BJ (cell line): ENCODE data around the gene BHMT2. TPM values are rescaled to one million over a fixed set of nuclear protein-coding genes. Genes with fewer than 3 reads are reported as not detected.
A peak's percentile ranks its signal among the peaks of the same experiment; 100 is the strongest.

ENCODE experiments used
- CTCF ChIA-PET: fragments of 350-600 bp; formaldehyde crosslinking; extraction: SDS; loops from one replicate; lab custom pipeline; 2021; ENCODE audit warnings: antibody characterized with exemption, inconsistent platforms; lab: Yijun Ruan, JAX
- POLR2A ChIA-PET: fragments of 300-600 bp; sonication (Branson Sonifier 250); formaldehyde crosslinking; extraction: SDS; loops from one replicate; lab custom pipeline; 2021; ENCODE audit warnings: antibody characterized with exemption; lab: Charles Lee
- DNase-seq: peaks from one replicate; pipeline ENCODE4 v3.0.0-alpha.2; 2011; ENCODE audit warnings: low read depth
- H3K27me3 ChIP-seq: 2 replicates; pipeline ENCODE4 v1.6.0; 2011; ENCODE audit warnings: low read length; ENCODE audit not compliant: control insufficient read depth, insufficient read depth
- H3K36me3 ChIP-seq: 2 replicates; pipeline ENCODE4 v1.5.1; 2011; ENCODE audit warnings: low read length; ENCODE audit not compliant: control insufficient read depth, insufficient read depth
- H3K4me3 ChIP-seq: 2 replicates; pipeline ENCODE4 v1.5.1; 2011; ENCODE audit warnings: low read depth, mild to moderate bottlenecking, control low read depth, low read length
- polyA plus RNA-seq: library from polyadenylated mRNA; depleted of rRNA; stranded (reverse); fragments of >200 nt; gene quantifications from 2 replicates; pipeline ENCODE4 v1.2.3, GENCODE V29; 2011
- TF ChIP-seq, protein P1 (sequence below): IDR thresholded peaks from 2 replicates; pipeline ENCODE4 v1.5.1; 2011; ENCODE audit warnings: low read depth, mild to moderate bottlenecking, control low read depth, inconsistent platforms, low read length, moderate library complexity; ENCODE audit not compliant: insufficient read depth

BHMT2 gene
- polyA plus RNA-seq, 1 experiment, result 11.5 TPM

DNA sequence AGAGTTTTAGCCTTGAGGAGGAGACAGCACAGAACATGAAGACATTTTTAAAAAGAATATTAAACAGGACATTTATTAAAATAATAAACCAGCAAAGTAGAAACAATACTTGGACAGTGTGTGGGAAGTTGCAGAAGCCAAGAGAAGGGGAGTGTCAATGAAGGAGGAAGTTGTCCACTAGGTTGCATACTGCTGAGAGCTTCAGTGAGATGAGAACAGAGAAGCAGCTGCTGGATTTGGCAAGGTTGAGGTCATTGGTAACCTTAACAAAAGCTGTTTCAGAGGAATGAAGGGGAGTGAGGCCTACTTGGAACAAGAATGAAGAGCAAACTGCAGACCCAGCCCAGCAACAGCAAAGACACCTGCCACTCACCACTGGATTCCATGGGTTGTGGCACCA lies 53.4 kb downstream of the BHMT2 start:
- no peaks in the 10 kb centered on the region for H3K36me3 ChIP-seq
- DNase-seq, result no peak
- POLR2A ChIA-PET, result no interaction called here
- TF ChIP-seq, protein P1, sequence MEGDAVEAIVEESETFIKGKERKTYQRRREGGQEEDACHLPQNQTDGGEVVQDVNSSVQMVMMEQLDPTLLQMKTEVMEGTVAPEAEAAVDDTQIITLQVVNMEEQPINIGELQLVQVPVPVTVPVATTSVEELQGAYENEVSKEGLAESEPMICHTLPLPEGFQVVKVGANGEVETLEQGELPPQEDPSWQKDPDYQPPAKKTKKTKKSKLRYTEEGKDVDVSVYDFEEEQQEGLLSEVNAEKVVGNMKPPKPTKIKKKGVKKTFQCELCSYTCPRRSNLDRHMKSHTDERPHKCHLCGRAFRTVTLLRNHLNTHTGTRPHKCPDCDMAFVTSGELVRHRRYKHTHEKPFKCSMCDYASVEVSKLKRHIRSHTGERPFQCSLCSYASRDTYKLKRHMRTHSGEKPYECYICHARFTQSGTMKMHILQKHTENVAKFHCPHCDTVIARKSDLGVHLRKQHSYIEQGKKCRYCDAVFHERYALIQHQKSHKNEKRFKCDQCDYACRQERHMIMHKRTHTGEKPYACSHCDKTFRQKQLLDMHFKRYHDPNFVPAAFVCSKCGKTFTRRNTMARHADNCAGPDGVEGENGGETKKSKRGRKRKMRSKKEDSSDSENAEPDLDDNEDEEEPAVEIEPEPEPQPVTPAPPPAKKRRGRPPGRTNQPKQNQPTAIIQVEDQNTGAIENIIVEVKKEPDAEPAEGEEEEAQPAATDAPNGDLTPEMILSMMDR, result no peak
- CTCF ChIA-PET, result interaction anchor here (2.5 kb wide), 1 partner anchor 98 kb away, joined by 12 read pairs; no protein-coding TSS in a partner anchor
- H3K4me3 ChIP-seq, result no peak overlapping the region
- H3K27me3 ChIP-seq, result no peaks in the 10 kb centered on the region

DNA sequence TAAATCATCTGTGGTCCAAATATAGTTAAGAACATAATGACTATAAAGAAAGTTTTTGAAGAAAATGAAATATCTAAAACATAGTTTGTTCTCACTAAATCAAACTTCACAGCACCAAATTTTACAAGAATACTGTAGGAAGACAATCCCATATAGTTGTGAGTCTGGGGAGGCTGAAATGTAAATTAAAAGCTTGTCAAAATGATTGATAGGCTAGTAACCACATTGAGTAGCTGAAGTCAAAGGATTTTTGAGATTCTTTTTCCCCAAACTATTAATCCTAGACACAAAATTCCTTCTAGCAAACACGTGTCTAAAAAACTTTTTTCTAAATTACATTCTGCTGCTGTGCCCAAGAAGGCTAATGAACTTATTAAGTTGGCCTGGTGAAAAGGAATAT lies 55.0 kb downstream of the BHMT2 start:
- no peaks in the 10 kb centered on the region for H3K27me3 ChIP-seq
- no peak overlapping the region for H3K4me3 ChIP-seq
- no peaks in the 10 kb centered on the region for H3K36me3 ChIP-seq
- ChIA-PET CTCF (interaction anchor here (12.3 kb wide), 1 partner anchor 100 kb away, joined by 439 read pairs; no protein-coding TSS in a partner anchor), POLR2A (no interaction called here)
- no peak for DNase-seq
- TF ChIP-seq, protein P1, result no peak

DNA sequence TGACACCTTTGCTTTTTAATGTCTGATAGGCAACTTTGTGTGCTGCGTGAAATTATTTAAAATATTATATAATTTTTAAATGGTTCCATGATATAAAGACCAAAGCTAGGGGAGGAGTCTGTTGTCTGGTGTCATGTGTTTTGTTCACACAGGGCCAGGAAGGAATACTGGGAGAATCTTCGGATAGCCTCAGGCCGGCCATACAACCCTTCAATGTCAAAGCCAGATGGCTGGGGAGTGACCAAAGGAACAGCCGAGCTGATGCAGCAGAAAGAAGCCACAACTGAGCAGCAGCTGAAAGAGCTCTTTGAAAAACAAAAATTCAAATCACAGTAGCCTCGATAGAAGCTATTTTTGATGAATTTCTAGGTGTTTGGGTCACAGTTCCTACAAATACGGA lies 61.2 kb downstream of the BHMT2 start:
- Histone ChIP-seq H3K36me3 (no peaks in the 10 kb centered on the region), H3K27me3 (no peaks in the 10 kb centered on the region), H3K4me3 (no peak overlapping the region)
- TF ChIP-seq, protein P1, result no peak
- DNase-seq, result no peak
- ChIA-PET CTCF (interaction anchor here (1.0 to 12.3 kb wide), 2 partner anchors 106 to 333 kb away, joined by 3 to 439 read pairs; no protein-coding TSS in a partner anchor), POLR2A (no interaction called here)

DNA sequence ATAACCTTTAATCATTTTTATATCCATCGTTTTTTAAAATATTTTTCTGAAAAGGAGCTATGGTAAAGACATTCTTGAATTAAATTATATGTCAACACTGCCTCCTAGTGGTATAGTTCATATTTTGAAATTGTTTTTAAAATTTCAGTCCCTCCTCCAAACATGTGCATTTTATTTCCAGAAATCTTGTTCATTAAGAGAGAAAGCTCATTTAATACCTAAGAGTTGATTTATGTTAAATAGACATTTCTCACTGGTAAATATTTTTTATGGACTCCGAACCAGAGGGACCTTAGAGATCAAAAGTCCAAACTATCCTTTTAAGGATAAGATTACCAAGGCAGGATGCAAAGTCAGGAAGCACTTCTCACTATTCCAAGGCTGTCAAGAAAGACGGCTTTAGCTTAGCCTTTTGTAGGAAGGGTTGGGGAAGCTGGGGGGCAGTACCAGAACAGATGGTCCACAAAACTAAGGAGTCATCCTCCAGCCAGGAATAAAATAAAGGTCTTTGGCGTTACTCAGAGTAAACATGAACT lies 63.6 kb downstream of the BHMT2 start:
- CTCF ChIA-PET, result interaction anchor here (0.6 to 12.3 kb wide), 49 partner anchors 11 to 723 kb away, joined by 3 to 439 read pairs (median 4); partner anchors contain the start of genes ARSB and HOMER1
- TF ChIP-seq, protein P1, result no peak
- POLR2A ChIA-PET, result interaction anchor here (0.6 to 0.7 kb wide), 2 partner anchors 148 to 1028 kb away, joined by 4 to 14 read pairs; no protein-coding TSS in a partner anchor
- DNase-seq, result no peak
- no peaks in the 10 kb centered on the region for H3K27me3 ChIP-seq
- peak overlapping the region; percentile 34 for H3K4me3 ChIP-seq
- no peaks in the 10 kb centered on the region for H3K36me3 ChIP-seq

DNA sequence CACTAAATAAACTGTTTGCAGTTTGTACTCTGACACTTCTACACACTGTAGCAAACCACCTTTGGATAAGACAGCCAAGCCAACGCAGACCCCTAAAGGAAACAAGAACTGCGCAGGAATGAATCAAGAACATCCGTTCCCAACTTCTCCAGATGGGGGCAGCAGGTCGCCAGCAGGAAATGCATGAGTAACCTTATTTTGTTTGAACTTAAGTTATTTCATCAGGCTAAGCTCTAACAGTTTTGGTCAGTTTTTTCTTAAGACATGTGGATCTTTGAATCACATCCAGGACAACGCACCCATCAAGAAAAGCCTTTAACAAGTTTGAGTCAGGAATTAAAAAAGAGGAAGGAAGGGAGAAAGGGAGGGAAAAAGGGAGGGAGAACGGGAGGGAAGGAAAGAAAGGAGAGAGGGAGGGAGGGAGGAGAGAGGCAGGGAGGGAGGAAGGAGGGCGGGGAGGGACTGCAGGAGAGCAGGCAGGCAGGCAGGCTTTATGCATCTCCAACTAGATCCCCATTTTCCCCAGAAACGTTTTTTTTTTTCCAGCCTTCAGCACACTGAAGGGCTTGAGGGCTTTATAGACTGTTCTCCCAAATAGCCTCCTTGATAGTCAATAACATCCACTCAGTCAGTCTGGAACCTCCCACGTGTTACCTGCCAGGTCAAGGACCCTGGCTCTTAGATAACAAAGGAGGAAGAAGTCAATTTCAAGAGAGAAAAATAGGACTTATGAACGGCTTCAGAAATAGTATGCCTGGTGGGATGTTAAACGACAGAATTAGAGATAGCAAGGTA lies 64.3 kb downstream of the BHMT2 start:
- peak; percentile 66 for DNase-seq
- TF ChIP-seq, protein P1, result peak; percentile 85
- CTCF ChIA-PET, result interaction anchor here (0.6 to 12.3 kb wide), 43 partner anchors 10 to 602 kb away, joined by 3 to 439 read pairs (median 4); partner anchors contain the start of genes ARSB and JMY
- Histone ChIP-seq H3K36me3 (no peaks in the 10 kb centered on the region), H3K4me3 (peak overlapping the region; percentile 34), H3K27me3 (no peaks in the 10 kb centered on the region)
- POLR2A ChIA-PET, result interaction anchor here (0.5 kb wide), 1 partner anchor 1175 kb away, joined by 5 read pairs; no protein-coding TSS in a partner anchor
